Tibial nerve (tissue), 4 donors: ENCODE data around the gene ELANE. TPM values are rescaled to one million over a fixed set of nuclear protein-coding genes. Genes with fewer than 3 reads are reported as not detected.

ENCODE experiments used
- DNase-seq, 2 donors: peaks; one replicate each; pipeline ENCODE4 v3.0.0-alpha.2; 2019; ENCODE audit warnings: low spot score in 2 of 2
- H3K27ac ChIP-seq, 4 donors: fragments of 200-600 bp; sonication (generic) in 3 of 4; one replicate each; pipeline ENCODE4 v1.5.1; 2017 to 2019; ENCODE audit warnings: mild to moderate bottlenecking in 1 of 4
- H3K27me3 ChIP-seq, 2 donors: fragments of 200-600 bp; sonication (generic) in 1 of 2; one replicate each; pipeline versions ENCODE4 v1.5.1 to v1.6.0; 2017 to 2019
- H3K36me3 ChIP-seq, 3 donors: fragments of 200-600 bp; sonication (generic); one replicate each; pipeline ENCODE4 v1.5.1; 2018 to 2019
- H3K4me1 ChIP-seq, 4 donors: fragments of 200-600 bp; sonication (generic) in 3 of 4; one replicate each; pipeline ENCODE4 v1.5.1; 2017 to 2019
- H3K4me3 ChIP-seq, 4 donors: fragments of 200-600 bp; sonication (generic) in 3 of 4; one replicate each; pipeline ENCODE4 v1.5.1; 2017 to 2019; ENCODE audit warnings: mild to moderate bottlenecking in 1 of 4, moderate library complexity in 1 of 4
- H3K9me3 ChIP-seq, 4 donors: fragments of 200-600 bp; sonication (generic) in 3 of 4; one replicate each; pipeline ENCODE4 v1.5.1; 2017 to 2019
- EP300 ChIP-seq, 2 donors: sonication (generic); formaldehyde crosslinking; IDR thresholded peaks; one replicate each; pipeline ENCODE4 v1.6.1; 2017; ENCODE audit warnings: antibody characterized with exemption in 2 of 2, mild to moderate bottlenecking in 1 of 2
- POLR2A ChIP-seq, 2 donors: fragments of 450-650 bp; IDR thresholded peaks; one replicate each; pipeline ENCODE4 v1.6.1; 2017; ENCODE audit warnings: antibody characterized with exemption in 2 of 2, mild to moderate bottlenecking in 2 of 2, moderate library complexity in 2 of 2
- WGBS, 2 donors: methylation state at CpG; one replicate each; pipeline ENCODE4 v1.1.5; 2018; 5-methylcytosine and 5-hydroxymethylcytosine counted together
- total RNA-seq, 4 donors: library from RNA; depleted of rRNA; stranded (reverse); fragments of >200 nt; gene quantifications; one replicate each; pipeline ENCODE4 v1.1.0, GENCODE V29; 2016
- TF ChIP-seq, protein P1 (sequence below), 5 experiments: fragments of 200-600 bp in 3 of 5; fragments of 450-650 bp in 2 of 5; sonication (generic) in 3 of 5; IDR thresholded peaks; one replicate each; pipeline ENCODE4 v1.5.1; 2016 to 2019; ENCODE audit warnings: antibody characterized with exemption in 5 of 5, mild to moderate bottlenecking in 3 of 5, moderate library complexity in 2 of 5

ELANE gene
- total RNA-seq, 4 donors from 2014 or later = 0.66 to 12.6 (median 4.2) TPM

DNA sequence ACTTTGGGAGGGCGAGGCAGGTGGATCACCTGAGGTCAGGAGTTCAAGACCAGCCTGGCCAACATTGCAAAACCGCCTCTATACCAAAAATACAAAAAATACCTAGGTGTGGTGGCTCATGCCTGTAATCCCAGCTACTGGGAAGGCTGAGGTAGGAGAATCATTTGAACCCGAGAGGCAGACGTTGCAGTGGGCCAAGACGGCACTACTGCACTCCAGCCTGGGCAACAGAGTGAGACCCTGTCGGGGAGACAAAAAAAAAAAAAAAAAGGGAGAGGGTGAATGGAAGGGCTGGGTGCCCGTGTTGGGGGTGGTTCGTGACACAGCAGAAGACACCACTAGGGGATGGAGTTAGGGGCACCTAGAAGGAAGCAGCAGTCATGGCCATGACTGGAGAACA lies 18.2 kb downstream of the ELANE start:
- Histone ChIP-seq H3K27me3 (no peaks in the 10 kb centered on the region), H3K4me1 (peaks cover 0 to 43% (median 13%) of the 10 kb centered on the region in 4 donors), H3K4me3 (no peak overlapping the region), H3K36me3 (peaks cover 0 to 84% (median 0%) of the 10 kb centered on the region in 3 donors), H3K9me3 (no peaks in the 10 kb centered on the region), H3K27ac (peak overlapping the region; percentile 68 to 90 (median 82))
- TF ChIP-seq POLR2A (IDR thresholded peaks at IDR 0.05) (no peak), EP300 (IDR thresholded peaks at IDR 0.05) (no peak)
- TF ChIP-seq, protein P1, sequence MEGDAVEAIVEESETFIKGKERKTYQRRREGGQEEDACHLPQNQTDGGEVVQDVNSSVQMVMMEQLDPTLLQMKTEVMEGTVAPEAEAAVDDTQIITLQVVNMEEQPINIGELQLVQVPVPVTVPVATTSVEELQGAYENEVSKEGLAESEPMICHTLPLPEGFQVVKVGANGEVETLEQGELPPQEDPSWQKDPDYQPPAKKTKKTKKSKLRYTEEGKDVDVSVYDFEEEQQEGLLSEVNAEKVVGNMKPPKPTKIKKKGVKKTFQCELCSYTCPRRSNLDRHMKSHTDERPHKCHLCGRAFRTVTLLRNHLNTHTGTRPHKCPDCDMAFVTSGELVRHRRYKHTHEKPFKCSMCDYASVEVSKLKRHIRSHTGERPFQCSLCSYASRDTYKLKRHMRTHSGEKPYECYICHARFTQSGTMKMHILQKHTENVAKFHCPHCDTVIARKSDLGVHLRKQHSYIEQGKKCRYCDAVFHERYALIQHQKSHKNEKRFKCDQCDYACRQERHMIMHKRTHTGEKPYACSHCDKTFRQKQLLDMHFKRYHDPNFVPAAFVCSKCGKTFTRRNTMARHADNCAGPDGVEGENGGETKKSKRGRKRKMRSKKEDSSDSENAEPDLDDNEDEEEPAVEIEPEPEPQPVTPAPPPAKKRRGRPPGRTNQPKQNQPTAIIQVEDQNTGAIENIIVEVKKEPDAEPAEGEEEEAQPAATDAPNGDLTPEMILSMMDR (IDR thresholded peaks at IDR 0.05) = no peak
- WGBS, 2 donors = 88 to 92% methylated on average over 8 of the region's 8 CpGs
- DNase-seq = no peak

DNA sequence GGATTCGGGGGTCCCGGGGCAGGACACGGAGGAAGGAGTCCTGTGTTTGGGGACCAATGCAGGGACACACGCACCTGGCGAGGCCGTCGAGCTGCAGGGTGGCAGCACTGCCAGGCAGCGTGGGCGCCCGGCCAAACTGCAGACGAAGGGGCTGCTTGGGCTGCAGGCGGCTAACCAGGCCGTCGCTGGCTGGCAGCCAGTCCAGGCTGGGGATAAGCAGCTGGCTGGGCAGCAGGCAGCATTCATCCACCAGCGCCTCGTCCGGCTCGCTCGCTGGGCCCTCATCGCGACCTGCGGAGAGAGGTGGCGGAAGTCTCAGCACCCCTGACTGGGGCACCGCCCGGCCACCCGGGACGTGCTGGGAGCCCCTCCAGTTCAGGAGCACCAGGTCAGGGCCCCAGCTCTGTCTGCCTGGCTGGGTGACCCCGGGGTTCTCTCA lies 18.9 kb downstream of the ELANE start:
- Histone ChIP-seq H3K9me3 (no peaks in the 10 kb centered on the region), H3K36me3 (peaks cover 0 to 85% (median 0%) of the 10 kb centered on the region in 3 donors), H3K27me3 (no peaks in the 10 kb centered on the region), H3K4me1 (peaks cover 0 to 43% (median 13%) of the 10 kb centered on the region in 4 donors), H3K27ac (peak overlapping the region in 1 of 4 donors; percentile 90), H3K4me3 (no peak overlapping the region)
- WGBS, 2 donors = 77% methylated on average over 12 to 15 of the region's 28 CpGs
- TF ChIP-seq EP300 (IDR thresholded peaks at IDR 0.05) = peak in 1 of 2 donors; percentile 9
- TF ChIP-seq, protein P1 (IDR thresholded peaks at IDR 0.05) = no peak
- no peak for TF ChIP-seq POLR2A (IDR thresholded peaks at IDR 0.05)
- no peak for DNase-seq

DNA sequence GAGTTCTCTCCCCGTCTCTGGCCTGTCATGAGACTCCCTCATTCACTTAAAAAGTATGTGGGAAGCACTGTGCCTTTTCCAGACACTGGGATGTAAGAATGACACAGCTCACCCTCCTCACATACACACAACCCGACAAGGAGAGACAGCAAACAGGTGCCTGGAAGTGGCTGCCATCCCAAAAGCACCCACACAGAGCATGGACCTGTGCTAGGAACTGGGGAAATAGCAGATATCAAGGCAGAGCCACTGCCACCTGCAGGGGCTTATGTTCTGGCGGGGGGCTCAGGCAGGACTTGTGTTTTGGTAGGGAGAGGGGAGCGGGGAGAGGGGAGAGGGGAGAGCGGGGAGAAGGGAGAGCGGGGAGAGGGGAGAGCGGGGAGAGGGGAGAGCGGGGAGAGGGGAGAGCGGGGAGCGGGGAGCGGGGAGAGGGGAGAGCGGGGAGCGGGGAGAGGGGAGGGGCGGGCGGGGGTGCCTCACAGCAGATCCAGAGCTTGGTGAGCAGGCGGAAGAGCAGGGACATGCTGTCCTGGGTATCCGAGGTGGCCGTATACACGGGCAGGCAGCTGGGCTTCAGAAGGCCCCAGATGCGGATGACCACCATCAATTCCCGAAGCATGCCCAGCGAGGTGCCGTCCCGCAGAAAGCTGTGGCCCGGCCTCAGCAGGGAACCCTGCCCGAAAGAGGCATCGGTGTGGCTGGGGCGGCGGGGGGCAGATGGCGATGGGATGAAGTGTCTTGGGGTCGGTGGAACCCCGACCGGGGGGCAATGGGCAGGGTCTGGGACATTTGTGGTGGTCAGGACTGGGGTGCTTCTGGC lies 19.6 kb downstream of the ELANE start:
- H3K27ac ChIP-seq = peak overlapping the region; percentile 74 to 90 (median 80)
- H3K9me3 ChIP-seq = no peaks in the 10 kb centered on the region
- 86 to 90% methylated on average over 22 to 23 of the region's 33 CpGs for WGBS, 2 donors
- TF ChIP-seq, protein P1 (IDR thresholded peaks at IDR 0.05) = no peak
- TF ChIP-seq POLR2A (IDR thresholded peaks at IDR 0.05) (no peak), EP300 (IDR thresholded peaks at IDR 0.05) (no peak)
- peaks cover 0 to 43% (median 13%) of the 10 kb centered on the region in 4 donors for H3K4me1 ChIP-seq
- H3K27me3 ChIP-seq = no peaks in the 10 kb centered on the region
- DNase-seq = no peak
- H3K36me3 ChIP-seq = peaks cover 0 to 89% (median 0%) of the 10 kb centered on the region in 3 donors
- H3K4me3 ChIP-seq = no peak overlapping the region

DNA sequence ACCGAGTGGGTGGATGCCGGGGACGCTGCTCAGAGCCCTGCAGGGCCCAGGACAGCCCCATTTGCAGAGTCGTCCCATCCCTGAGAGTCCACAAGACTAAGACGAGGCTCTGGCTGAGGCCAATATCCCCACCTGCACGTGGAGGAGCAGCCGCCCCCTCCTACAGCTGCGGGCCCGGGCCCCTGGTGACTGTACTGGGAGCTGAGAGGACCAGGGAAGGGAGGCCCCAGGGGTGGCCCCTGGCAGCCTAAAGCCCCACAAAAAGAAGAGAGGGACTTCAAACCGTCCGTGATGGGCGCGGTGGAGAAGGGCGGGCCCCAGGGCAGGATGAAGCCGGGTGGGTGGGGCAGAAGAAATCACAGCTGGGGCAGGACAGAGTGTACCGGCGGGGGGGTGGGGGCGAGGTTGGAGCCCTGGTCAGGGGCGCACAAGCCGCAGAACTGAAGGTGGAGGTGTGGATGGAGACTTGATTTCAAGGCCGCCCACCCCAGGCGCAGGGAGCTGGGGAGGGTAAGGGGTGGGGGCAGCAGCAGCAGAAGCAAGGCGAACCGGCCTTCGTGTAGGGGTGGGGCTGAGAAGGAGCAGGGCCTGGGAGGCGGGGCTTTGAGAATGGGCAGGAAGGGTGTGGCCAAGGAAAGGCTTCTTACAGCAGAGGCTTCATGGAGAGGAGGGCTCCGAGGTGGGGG lies 20.3 kb downstream of the ELANE start:
- peaks cover 0 to 93% (median 0%) of the 10 kb centered on the region in 3 donors for H3K36me3 ChIP-seq
- H3K4me3 ChIP-seq = peak overlapping the region in 1 of 4 donors; percentile 27
- peaks cover 0 to 43% (median 13%) of the 10 kb centered on the region in 4 donors for H3K4me1 ChIP-seq
- no peaks in the 10 kb centered on the region for H3K9me3 ChIP-seq
- DNase-seq = peak in 1 of 2 donors; percentile 47
- TF ChIP-seq POLR2A (IDR thresholded peaks at IDR 0.05) (no peak), EP300 (IDR thresholded peaks at IDR 0.05) (no peak)
- TF ChIP-seq, protein P1 (IDR thresholded peaks at IDR 0.05) = no peak
- no peaks in the 10 kb centered on the region for H3K27me3 ChIP-seq
- 69 to 73% methylated on average over 26 of the region's 27 CpGs for WGBS, 2 donors
- peak overlapping the region; percentile 69 to 83 (median 76) for H3K27ac ChIP-seq
